Endometrial microvascular endothelial cells (primary cell): ENCODE results near the gene STK10. TPM values are rescaled to one million over a fixed set of nuclear protein-coding genes. Genes with fewer than 3 reads are reported as not detected.

Experiments used
- total RNA-seq: library from RNA; depleted of rRNA; stranded (reverse); fragments of >200 nt; gene quantifications from one replicate; pipeline ENCODE4 v1.2.3, GENCODE V29; 2015; ENCODE audit errors: inconsistent ontology term

Gene STK10
- total RNA-seq, 1 donor from 2014 or later = 26.4 TPM

Other genes with a start within 250 kb of the STK10 start
- 39.5 TPM for gene FBXW11, start 181.6 kb downstream of the STK10 start, total RNA-seq
- gene EFCAB9, start 5.9 kb upstream of the STK10 start, total RNA-seq = not detected
- 22.9 TPM for gene UBTD2, start 95.5 kb upstream of the STK10 start, total RNA-seq